Coronary artery (tissue), 2 donors: ENCODE measurements around the gene INPP5D.

Experiments used
- DNase-seq: peaks from one replicate; pipeline ENCODE4 v3.0.0-alpha.2; 2017; ENCODE audit warnings: low spot score
- H3K27ac ChIP-seq, 2 donors: fragments of 200-600 bp; sonication (generic); one replicate each; pipeline ENCODE4 v1.5.1; 2016 to 2019
- H3K4me3 ChIP-seq: fragments of 200-600 bp; sonication (generic); 2 replicates; pipeline ENCODE4 v1.5.1; 2016; ENCODE audit warnings: mild to moderate bottlenecking, moderate library complexity
- CTCF ChIP-seq: fragments of 200-600 bp; sonication (generic); IDR thresholded peaks from one replicate; pipeline ENCODE4 v1.5.1; 2019; ENCODE audit warnings: antibody characterized with exemption

INPP5D gene

GRCh38 chr2:233226511-233227031 is 166.4 kb downstream of the INPP5D start:
- no peak for DNase-seq
- no peak for TF ChIP-seq CTCF

DNA sequence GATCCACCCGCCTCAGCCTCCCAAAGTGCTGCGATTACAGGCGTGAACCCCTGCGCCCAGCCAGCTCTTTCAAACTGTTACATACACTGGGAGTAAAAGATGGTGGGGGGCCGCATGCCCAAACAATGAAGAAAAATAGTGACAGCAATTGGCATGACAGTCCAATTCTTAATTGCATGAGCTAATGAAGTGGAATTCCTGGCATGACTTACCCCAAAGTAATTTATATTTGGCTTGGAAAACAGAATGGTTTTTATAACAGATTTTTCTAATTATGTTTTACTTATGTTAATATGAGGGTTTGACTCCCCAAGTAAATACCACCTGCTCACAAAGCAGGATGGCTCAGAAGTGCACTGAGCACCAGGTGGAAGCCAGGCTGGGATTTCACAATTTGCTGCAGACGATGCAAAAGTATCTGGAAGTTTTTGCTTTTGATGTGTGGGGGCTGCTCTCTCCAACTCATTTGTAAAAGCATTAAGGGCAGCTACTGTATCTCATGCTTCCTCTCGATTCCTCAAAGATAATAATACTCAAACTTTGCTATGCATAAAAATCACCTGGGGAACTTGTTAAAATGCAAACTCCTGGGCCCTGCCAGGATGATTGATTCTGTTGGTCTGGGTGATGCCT is 167.3 kb downstream of the INPP5D start:
- Histone ChIP-seq H3K4me3 (no peak overlapping the region), H3K27ac (no peak overlapping the region)
- no peak for DNase-seq
- no peak for TF ChIP-seq CTCF

More at GRCh38 chr2:233226511-233227031, 166.4 kb downstream of the INPP5D start:
- Histone ChIP-seq H3K4me3 (no peak overlapping the region), H3K27ac (no peak overlapping the region)

- Histone ChIP-seq H3K27ac (no peak overlapping the region), H3K4me3 (no peak overlapping the region)
- TF ChIP-seq CTCF: no peak
- no peak for DNase-seq
These were observed 168.2 kb downstream of the INPP5D start for GRCh38 chr2:233228376-233228775.

DNA sequence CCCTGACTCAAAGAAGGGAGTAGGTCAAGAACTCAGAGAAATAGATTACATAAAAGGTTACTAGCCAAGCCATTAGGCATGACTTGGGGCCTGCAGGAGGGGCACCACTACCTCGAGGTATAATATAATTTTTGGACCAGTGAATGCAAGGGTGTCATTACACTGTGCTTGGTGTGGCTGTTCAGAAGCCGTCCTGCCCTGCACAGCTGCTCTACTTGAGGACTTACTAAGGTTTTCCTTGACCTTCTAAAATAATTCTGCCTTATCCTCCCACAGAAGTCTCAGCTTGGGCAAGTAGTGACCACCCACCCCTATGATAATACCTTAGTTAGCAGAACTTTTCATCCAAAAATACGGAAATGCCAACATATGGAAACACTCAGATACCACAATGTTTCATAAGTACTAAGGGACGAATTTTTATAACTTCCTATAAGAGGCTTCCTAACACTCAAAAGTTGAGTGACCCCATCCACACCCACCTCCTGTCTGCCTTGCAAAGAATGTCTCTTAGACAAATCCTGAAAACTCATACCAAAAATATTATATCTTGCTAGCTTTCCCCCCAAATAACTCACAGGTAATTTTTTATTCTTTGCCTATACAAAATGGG is 173.6 kb downstream of the INPP5D start:
- no peak overlapping the region for H3K27ac ChIP-seq
- DNase-seq: no peak
- TF ChIP-seq CTCF: no peak
- H3K4me3 ChIP-seq: no peak overlapping the region

DNA sequence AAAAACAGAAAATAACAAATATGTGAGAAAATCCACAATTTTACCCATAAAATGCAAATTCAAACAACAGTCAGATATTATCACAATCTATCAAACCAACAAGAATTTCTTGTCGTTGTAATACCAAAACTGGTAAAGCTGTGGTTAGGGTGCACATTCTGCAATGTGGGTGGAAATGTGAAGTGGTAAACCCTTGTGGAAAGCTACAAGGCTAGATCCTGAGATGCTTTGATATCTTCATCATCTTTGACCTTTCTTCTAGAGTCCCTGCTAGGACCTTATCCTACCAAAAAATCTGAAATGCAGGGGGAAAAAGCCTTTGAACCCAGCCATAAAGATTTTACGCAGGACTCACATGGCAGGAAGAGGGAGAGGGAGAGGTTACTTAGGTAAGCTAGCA is 174.1 kb downstream of the INPP5D start:
- H3K27ac ChIP-seq: no peak overlapping the region
- no peak for TF ChIP-seq CTCF
- no peak for DNase-seq
- no peak overlapping the region for H3K4me3 ChIP-seq

- no peak for DNase-seq
- Histone ChIP-seq H3K4me3 (no peak overlapping the region), H3K27ac (no peak overlapping the region)
- no peak for TF ChIP-seq CTCF
These were observed 174.9 kb downstream of the INPP5D start for GRCh38 chr2:233234996-233235395.

DNA sequence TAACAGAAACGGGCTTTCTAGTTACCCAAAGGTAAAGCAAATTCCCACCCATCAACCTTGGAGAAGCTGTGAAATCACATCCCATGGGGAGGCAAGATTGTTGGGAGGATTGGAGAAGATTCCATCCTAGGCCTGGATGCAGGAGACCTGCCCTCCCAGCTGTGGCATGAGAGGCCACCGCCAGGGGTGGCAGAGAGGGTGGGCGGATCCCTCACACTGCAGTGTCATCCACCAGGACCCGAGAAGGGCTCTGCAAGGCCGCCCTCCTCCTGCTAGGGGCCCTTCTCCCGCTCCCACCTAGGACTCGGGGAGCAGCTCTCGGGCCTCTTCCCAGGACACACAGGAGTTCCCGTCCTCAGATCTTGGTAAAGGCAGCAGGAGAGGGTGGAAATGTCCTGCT is 175.8 kb downstream of the INPP5D start:
- TF ChIP-seq CTCF: no peak
- H3K4me3 ChIP-seq: no peak overlapping the region
- no peak for DNase-seq

More for the DNA sequence above, 175.8 kb downstream of the INPP5D start:
- H3K27ac ChIP-seq: no peak overlapping the region
